ENCODE measurements around the gene PSG3. TPM values are rescaled to one million over a fixed set of nuclear protein-coding genes. Genes with fewer than 3 reads are reported as not detected.
"Not testable (repeated sequence)": the region's sequence is repeated elsewhere in the genome, so short reads cannot be mapped to it uniquely, and the experiment has no call there.

Gene PSG3
- total and polyA plus RNA-seq, 3 donors from 2014 or later: 0.25 to 5.8 (median 2.0) TPM

DNA sequence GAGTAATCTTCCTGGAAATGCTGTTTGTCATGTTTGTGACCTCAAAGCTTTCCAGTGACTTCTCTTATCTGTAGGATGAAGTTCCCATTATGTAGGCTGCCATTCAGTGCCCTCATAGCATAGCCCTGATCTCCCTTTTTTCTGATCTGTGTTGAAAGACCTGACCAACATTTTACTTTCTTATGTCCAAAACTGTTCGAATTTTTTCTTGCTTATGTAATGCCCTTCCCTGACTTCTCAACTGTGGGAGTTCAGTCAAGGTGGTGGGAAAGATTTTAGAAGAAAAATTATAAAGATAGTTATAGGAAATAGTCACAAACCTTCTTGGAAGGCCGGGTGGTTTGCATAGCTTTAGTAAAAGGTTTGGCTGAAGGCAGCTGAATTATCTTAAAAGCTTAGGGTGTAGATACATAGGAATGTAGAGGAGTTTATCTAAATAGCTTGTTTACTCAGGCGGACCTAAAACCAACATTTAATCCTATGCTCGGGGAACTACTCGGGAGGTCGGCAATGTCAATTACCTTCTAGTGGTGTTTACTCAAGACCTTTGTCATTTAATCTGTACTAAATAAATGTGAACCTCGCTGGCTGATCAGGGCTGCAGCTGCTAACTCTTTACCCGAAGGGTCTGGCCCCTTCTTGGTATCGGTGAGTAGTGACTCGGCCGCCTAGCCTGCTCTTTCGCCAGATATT is 44.3 kb downstream of the PSG3 start:
- intact Hi-C loops (cut with DNase I; ENCODE audit: low total_unique reads): no loop called here
- DNase-seq: no peak
- 50 to 72% methylated on average over 8 to 12 of the region's 12 CpGs for WGBS, 2 donors

DNA sequence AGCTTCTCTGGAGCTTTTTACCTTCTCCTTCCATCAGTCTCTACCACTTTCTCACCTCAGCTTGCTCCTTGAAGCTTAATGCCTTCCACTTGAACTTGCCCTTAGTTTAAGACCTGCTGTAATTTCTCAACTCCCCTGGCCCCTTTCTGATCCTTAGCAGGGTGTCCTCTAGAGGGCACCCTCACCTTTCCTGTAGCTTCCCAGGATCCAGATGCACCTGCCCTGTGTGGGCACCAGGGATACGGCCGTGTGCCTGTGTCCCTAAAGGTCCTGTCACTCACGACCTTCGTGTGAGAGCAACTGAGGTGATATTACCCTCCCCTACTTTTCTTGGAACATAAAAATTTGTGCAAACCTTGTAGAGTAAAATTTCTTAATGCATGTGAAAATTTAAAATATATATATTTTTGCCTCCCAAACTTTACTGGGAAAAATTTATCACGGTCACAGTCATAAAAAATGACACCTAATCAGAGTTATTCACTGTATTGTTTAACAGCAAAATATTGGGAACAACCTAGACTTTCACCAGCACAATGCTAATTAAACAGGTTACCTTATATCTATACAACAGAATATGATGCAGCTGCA is 46.4 kb downstream of the PSG3 start:
- DNase-seq: peak; percentile 27
- 39 to 40% methylated on average over 5 of the region's 5 CpGs for WGBS, 2 donors
- TF ChIP-seq POLR2A (IDR thresholded peaks at IDR 0.05): no peak
- TF ChIP-seq, protein P1, sequence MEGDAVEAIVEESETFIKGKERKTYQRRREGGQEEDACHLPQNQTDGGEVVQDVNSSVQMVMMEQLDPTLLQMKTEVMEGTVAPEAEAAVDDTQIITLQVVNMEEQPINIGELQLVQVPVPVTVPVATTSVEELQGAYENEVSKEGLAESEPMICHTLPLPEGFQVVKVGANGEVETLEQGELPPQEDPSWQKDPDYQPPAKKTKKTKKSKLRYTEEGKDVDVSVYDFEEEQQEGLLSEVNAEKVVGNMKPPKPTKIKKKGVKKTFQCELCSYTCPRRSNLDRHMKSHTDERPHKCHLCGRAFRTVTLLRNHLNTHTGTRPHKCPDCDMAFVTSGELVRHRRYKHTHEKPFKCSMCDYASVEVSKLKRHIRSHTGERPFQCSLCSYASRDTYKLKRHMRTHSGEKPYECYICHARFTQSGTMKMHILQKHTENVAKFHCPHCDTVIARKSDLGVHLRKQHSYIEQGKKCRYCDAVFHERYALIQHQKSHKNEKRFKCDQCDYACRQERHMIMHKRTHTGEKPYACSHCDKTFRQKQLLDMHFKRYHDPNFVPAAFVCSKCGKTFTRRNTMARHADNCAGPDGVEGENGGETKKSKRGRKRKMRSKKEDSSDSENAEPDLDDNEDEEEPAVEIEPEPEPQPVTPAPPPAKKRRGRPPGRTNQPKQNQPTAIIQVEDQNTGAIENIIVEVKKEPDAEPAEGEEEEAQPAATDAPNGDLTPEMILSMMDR (IDR thresholded peaks at IDR 0.05): peak in 1 of 3 experiments; percentile 31
- Histone ChIP-seq H3K9me3 (no peaks in the 10 kb centered on the region), H3K27me3 (no peaks in the 10 kb centered on the region), H3K4me3 (no peak overlapping the region), H3K36me3 (ENCODE audit: low read depth, missing control alignments) (no peaks in the 10 kb centered on the region), H3K27ac (no peak overlapping the region), H3K4me1 (no peaks in the 10 kb centered on the region)
- intact Hi-C loops (cut with DNase I; ENCODE audit: low total_unique reads): no loop called here

More for the DNA sequence above, 44.3 kb downstream of the PSG3 start:
- H3K4me1 ChIP-seq: no peaks in the 10 kb centered on the region
- H3K9me3 ChIP-seq: no peaks in the 10 kb centered on the region
- no peak for TF ChIP-seq POLR2A (IDR thresholded peaks at IDR 0.05)
- TF ChIP-seq, protein P1 (IDR thresholded peaks at IDR 0.05): no peak
- no peak overlapping the region for H3K4me3 ChIP-seq
- no peaks in the 10 kb centered on the region for H3K36me3 ChIP-seq (ENCODE audit: low read depth, missing control alignments)
- H3K27ac ChIP-seq: no peak overlapping the region
- H3K27me3 ChIP-seq: no peaks in the 10 kb centered on the region

DNA sequence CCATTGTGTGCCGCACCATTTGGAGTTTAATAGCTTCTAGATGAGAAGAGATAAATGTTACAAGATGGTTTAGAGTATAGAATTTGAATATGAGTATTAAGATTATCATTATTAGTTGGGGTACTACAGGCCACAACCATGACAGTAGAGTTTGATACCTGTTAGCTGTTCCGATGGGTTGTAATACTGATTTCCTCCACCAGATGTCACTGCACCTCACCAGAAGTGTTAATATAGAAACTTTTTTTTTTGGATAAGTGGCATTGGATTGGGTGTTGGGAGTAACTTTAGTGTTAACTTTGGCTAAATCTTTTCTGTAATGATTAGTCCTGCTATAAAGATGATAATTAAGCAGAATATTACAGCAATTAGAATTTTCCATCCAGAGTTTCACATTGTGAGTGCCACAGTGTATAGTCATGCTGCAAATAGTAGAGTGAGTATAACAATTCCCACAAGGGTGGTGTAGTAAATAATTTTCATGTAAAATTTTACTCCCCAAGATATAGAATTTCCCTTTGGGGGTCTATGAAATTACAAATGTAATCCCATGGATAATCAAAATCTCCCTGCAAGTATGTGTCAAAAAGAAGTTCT is 56.3 kb downstream of the PSG3 start:
- Histone ChIP-seq H3K4me3 (no peak overlapping the region), H3K27me3 (no peaks in the 10 kb centered on the region), H3K27ac (no peak overlapping the region), H3K36me3 (ENCODE audit: low read depth, missing control alignments) (no peaks in the 10 kb centered on the region), H3K4me1 (no peaks in the 10 kb centered on the region), H3K9me3 (no peaks in the 10 kb centered on the region)
- intact Hi-C loops (cut with DNase I; ENCODE audit: low total_unique reads): no loop called here
- TF ChIP-seq, protein P1 (IDR thresholded peaks at IDR 0.05): peak in 2 of 3 experiments; percentile 37 to 79
- TF ChIP-seq POLR2A (IDR thresholded peaks at IDR 0.05): no peak
- peak; percentile 60 for DNase-seq
- WGBS, 2 donors: 58 to 83% methylated on average over 2 of the region's 2 CpGs

DNA sequence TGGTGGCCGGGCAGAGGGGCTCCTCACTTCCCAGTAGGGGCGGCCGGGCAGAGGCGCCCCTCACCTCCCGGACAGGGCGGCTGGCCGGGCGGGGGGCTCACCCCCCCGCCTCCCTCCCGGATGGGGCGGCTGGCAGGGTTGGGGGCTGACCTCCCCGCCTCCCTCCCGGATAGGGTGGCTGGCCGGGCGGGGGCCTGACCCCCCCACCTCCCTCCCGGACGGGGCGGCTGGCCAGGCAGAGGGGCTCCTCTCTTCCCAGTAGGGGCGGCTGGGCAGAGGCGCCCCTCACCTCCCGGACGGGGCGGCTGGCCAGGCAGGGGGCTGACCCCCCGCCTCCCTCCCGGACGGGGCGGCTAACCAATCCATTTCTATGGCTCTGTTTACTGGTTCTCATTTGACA is 64.0 kb downstream of the PSG3 start:
- H3K27ac ChIP-seq; H3K36me3 ChIP-seq (ENCODE audit: low read depth, missing control alignments); H3K27me3 ChIP-seq; H3K4me1 ChIP-seq; H3K4me3 ChIP-seq; H3K9me3 ChIP-seq; intact Hi-C loops (cut with DNase I; ENCODE audit: low total_unique reads); DNase-seq: not testable (repeated sequence)
- WGBS, 2 donors: 71 to 77% methylated on average over 4 to 16 of the region's 27 CpGs

DNA sequence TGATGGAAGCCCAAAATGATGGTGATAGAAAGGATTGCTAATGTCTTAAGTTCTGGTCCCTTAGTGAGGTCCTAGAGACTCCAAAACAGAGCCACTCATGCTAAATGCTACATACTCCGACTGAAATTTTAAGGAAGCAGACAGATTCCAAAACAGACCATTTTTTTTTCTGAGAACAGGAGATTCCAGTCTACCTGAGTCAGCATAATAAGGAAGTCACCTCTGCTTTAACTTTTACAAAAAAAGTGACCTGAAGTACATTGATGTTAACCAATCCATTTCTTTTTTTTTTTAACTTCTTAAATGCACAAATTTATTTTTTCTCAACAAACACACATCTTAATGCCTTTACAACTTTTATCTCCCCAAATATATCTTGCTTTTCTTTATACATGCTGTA is 65.7 kb downstream of the PSG3 start:
- H3K36me3 ChIP-seq (ENCODE audit: low read depth, missing control alignments); DNase-seq; intact Hi-C loops (cut with DNase I; ENCODE audit: low total_unique reads); H3K4me1 ChIP-seq; H3K27me3 ChIP-seq; H3K9me3 ChIP-seq; H3K27ac ChIP-seq; H3K4me3 ChIP-seq: not testable (repeated sequence)
- WGBS, 2 donors: 90 to 93% methylated on average over 1 of the region's 1 CpG

Other genes with a start within 250 kb of the PSG3 start
- 10 to 100 TPM; 12.7 to 13.7 TPM for gene CEACAM1, start 212.0 kb downstream of the PSG3 start, total RNA-seq
- gene CEACAM1, start 212.0 kb downstream of the PSG3 start, polyA plus RNA-seq (ENCODE audit: insufficient read depth, low read depth, low replicate concordance): 6.8 TPM
- gene CEACAM8, start 145.6 kb downstream of the PSG3 start, total RNA-seq: under 1 TPM in 1 of 2 donors, not detected in 1; 0.16 TPM
- not detected for gene CEACAM8, start 145.6 kb downstream of the PSG3 start, polyA plus RNA-seq (ENCODE audit: insufficient read depth, low read depth, low replicate concordance)
- gene PSG8, start 25.2 kb upstream of the PSG3 start, total RNA-seq: not detected
- gene PSG8, start 25.2 kb upstream of the PSG3 start, polyA plus RNA-seq (ENCODE audit: insufficient read depth, low read depth, low replicate concordance): 4.6 TPM
- not detected for gene PSG1, start 139.2 kb upstream of the PSG3 start, total RNA-seq
- not detected for gene PSG1, start 139.2 kb upstream of the PSG3 start, polyA plus RNA-seq (ENCODE audit: insufficient read depth, low read depth, low replicate concordance)
- gene PSG6, start 177.4 kb upstream of the PSG3 start, total RNA-seq: not detected
- not detected for gene PSG6, start 177.4 kb upstream of the PSG3 start, polyA plus RNA-seq (ENCODE audit: insufficient read depth, low read depth, low replicate concordance)
- gene PSG7, start 196.7 kb upstream of the PSG3 start, total RNA-seq: not detected
- not detected for gene PSG7, start 196.7 kb upstream of the PSG3 start, polyA plus RNA-seq (ENCODE audit: insufficient read depth, low read depth, low replicate concordance)